Mesendoderm (in vitro differentiated cells): ENCODE data around the gene SULT4A1.
"Not testable (repeated sequence)": the region's sequence is repeated elsewhere in the genome, so short reads cannot be mapped to it uniquely, and the experiment has no call there.

Experiments used
- DNase-seq: peaks from one replicate; pipeline ENCODE4 v3.0.0; 2013
- H2AK5ac ChIP-seq: 2 replicates; pipeline ENCODE4 v1.6.1; 2013; ENCODE audit warnings: low read length, inconsistent platforms
- H2BK120ac ChIP-seq: 2 replicates; pipeline ENCODE4 v1.6.1; 2013; ENCODE audit warnings: low read depth, mild to moderate bottlenecking, low read length, moderate library complexity, mixed read lengths
- H2BK15ac ChIP-seq: replicated peaks from 2 replicates; pipeline ENCODE4 v1.6.1; 2013; ENCODE audit warnings: low read depth, mild to moderate bottlenecking, moderate library complexity
- H2BK5ac ChIP-seq: 2 replicates; pipeline ENCODE4 v1.6.1; 2013; ENCODE audit warnings: low read length, inconsistent platforms
- H3K18ac ChIP-seq: 2 replicates; pipeline ENCODE4 v1.6.1; 2013; ENCODE audit warnings: mild to moderate bottlenecking, low read length, mixed read lengths
- H3K23ac ChIP-seq: one replicate; pipeline ENCODE4 v1.6.1; 2013; ENCODE audit warnings: low read length
- H3K27ac ChIP-seq: 2 replicates; pipeline ENCODE4 v1.5.1; 2013; ENCODE audit warnings: low read depth, mild to moderate bottlenecking, inconsistent platforms, low read length, moderate library complexity
- H3K27me3 ChIP-seq: 2 replicates; pipeline ENCODE4 v1.6.1; 2013; ENCODE audit warnings: low read length, control low read depth, mild to moderate bottlenecking, inconsistent platforms; ENCODE audit not compliant: insufficient read depth, poor library complexity
- H3K36me3 ChIP-seq: 2 replicates; pipeline ENCODE4 v1.6.1; 2013; ENCODE audit warnings: low read length, inconsistent platforms; ENCODE audit not compliant: control insufficient read depth, insufficient read depth
- H3K4ac ChIP-seq: one replicate; pipeline ENCODE4 v1.6.1; 2013; ENCODE audit warnings: low read depth, mild to moderate bottlenecking, low read length, moderate library complexity
- H3K4me1 ChIP-seq: 2 replicates; pipeline ENCODE4 v1.6.1; 2013; ENCODE audit warnings: low read depth, low read length, inconsistent platforms; ENCODE audit not compliant: control insufficient read depth
- H3K4me2 ChIP-seq: 2 replicates; pipeline ENCODE4 v1.6.1; 2013; ENCODE audit warnings: low read length
- H3K4me3 ChIP-seq: 2 replicates; pipeline ENCODE4 v1.5.1; 2013; ENCODE audit warnings: mild to moderate bottlenecking, low read length
- H3K56ac ChIP-seq: one replicate; pipeline ENCODE4 v1.6.1; 2013; ENCODE audit warnings: low read length
- H3K79me1 ChIP-seq: 2 replicates; pipeline ENCODE4 v1.6.1; 2013; ENCODE audit warnings: low read length, inconsistent platforms
- H3K79me2 ChIP-seq: 2 replicates; pipeline ENCODE4 v1.6.1; 2013; ENCODE audit warnings: mild to moderate bottlenecking, low read length; ENCODE audit not compliant: control insufficient read depth, insufficient read depth
- H3K9ac ChIP-seq: 2 replicates; pipeline ENCODE4 v1.6.1; 2013; ENCODE audit warnings: low read length, inconsistent platforms
- H4K5ac ChIP-seq: one replicate; pipeline ENCODE4 v1.6.1; 2013; ENCODE audit warnings: low read length
- H4K8ac ChIP-seq: one replicate; pipeline ENCODE4 v1.6.1; 2013; ENCODE audit warnings: low read depth, mild to moderate bottlenecking, control low read depth, low read length, moderate library complexity
- WGBS: extraction: QIAGEN DNeasy Blood & Tissue Kit; methylation state at CpG from one replicate; pipeline ENCODE4 v1.1.7; 2013; ENCODE audit warnings: low lambda C conversion rate, missing lambda C conversion rate; ENCODE audit not compliant: insufficient coverage; ENCODE audit errors: extremely low coverage; 5-methylcytosine and 5-hydroxymethylcytosine counted together

The SULT4A1 gene

DNA sequence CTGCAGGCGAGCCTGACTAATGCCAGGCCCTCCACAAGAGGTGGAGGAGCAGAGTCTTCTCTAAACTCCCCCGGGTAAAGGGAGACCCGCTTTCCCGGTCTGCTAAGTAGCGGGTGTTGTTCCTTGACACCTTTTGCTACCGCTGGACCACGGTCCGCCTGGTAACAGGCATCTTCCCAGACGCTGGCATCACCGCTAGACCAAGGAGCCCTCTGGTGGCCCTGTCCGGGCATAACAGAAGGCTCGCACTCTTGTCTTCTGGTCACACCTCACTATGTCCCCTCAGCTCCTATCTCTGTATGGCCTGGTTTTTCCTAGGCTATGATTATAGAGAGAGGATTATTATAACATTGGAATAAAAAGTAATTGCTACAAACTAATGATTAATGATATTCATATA, 42.1 kb upstream of the SULT4A1 start:
- H3K18ac ChIP-seq, H4K8ac ChIP-seq, H2BK5ac ChIP-seq, H3K23ac ChIP-seq, H2AK5ac ChIP-seq, H2BK120ac ChIP-seq, H3K79me1 ChIP-seq, H3K56ac ChIP-seq, DNase-seq, H3K36me3 ChIP-seq, H3K9ac ChIP-seq, H3K4me1 ChIP-seq, H3K27ac ChIP-seq, H3K79me2 ChIP-seq, H2BK15ac ChIP-seq, H3K4ac ChIP-seq, H3K4me2 ChIP-seq, H4K5ac ChIP-seq, H3K4me3 ChIP-seq, H3K27me3 ChIP-seq: not testable (repeated sequence)
- WGBS = no CpG with 5 or more reads among the region's 12 CpGs

DNA sequence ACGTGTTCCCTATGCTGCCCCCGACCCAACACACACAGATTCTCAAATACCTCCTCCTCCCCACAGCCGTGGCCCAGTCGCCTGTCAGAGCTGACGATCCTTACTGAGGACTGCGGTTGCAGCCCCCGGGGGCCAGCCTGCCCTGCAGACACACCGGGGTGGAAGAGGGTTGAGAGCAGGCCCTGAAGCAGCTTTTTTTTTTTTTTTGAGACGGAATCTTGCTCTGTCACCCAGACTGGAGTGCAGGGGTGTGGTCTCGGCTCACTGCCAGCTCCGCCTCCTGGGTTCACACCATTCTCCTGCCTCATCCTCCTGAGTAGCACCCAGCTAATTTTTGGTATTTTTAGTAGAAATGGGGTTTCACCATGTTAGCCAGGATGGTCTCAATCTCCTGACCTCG, 40.7 kb upstream of the SULT4A1 start:
- not testable (repeated sequence) for H3K4me1 ChIP-seq, H3K18ac ChIP-seq, H3K27ac ChIP-seq, DNase-seq, H3K9ac ChIP-seq, H2BK120ac ChIP-seq, H3K4ac ChIP-seq, H3K79me1 ChIP-seq, H2AK5ac ChIP-seq, H4K5ac ChIP-seq, H3K23ac ChIP-seq, H3K4me2 ChIP-seq, H3K56ac ChIP-seq, H4K8ac ChIP-seq, H3K4me3 ChIP-seq, H3K36me3 ChIP-seq, H3K27me3 ChIP-seq, H2BK5ac ChIP-seq, H3K79me2 ChIP-seq, H2BK15ac ChIP-seq
- WGBS = no CpG with 5 or more reads among the region's 12 CpGs

DNA sequence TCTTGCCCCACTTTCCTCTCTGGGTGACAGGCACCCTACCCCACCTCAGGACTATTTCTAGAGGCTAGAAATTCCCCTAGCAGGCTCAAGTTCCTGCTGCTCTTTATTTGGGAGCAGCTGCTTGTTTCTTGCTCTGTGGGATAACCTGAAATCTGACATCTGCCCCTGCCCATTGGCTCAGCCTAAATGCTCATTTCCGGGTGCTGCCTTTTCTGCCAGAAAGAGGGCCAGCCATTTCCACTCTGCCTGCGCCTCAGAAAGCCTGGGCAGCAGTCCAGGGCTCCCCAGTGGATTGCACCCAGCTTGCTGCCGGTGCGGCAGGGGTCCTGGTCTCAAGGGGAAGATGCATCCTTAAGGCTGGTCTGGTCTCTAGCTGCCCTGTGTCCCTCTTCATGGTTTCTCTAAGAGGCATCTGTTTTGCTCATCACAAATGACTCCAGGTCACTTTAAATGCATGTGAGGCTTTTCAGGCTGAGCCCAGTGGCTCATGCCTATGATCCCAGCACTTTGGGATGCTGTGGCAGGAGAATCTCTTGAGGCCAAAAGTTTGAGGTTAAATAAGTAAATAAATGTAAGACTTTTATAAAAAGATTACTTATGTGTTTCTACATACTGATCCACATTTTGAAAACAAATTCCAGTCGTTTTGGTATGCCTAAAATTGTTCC, 39.8 kb upstream of the SULT4A1 start:
- H2AK5ac ChIP-seq = no peak overlapping the region
- no peaks in the 10 kb centered on the region for H3K79me1 ChIP-seq
- no CpG with 5 or more reads among the region's 5 CpGs for WGBS
- no peak overlapping the region for H3K4me2 ChIP-seq
- H3K36me3 ChIP-seq = no peaks in the 10 kb centered on the region
- H3K4ac ChIP-seq = no peak overlapping the region
- DNase-seq = peak; percentile 62
- no peaks in the 10 kb centered on the region for H3K27me3 ChIP-seq
- H2BK5ac ChIP-seq = no peak overlapping the region
- H3K4me1 ChIP-seq = no peaks in the 10 kb centered on the region
- H4K5ac ChIP-seq = no peak overlapping the region
- H2BK15ac ChIP-seq = no peak overlapping the region
- H3K56ac ChIP-seq = no peak overlapping the region
- no peak overlapping the region for H3K23ac ChIP-seq
- no peak overlapping the region for H3K18ac ChIP-seq
- no peak overlapping the region for H2BK120ac ChIP-seq
- no peak overlapping the region for H3K4me3 ChIP-seq
- no peak overlapping the region for H4K8ac ChIP-seq
- H3K79me2 ChIP-seq = no peaks in the 10 kb centered on the region
- no peak overlapping the region for H3K9ac ChIP-seq
- no peak overlapping the region for H3K27ac ChIP-seq

DNA sequence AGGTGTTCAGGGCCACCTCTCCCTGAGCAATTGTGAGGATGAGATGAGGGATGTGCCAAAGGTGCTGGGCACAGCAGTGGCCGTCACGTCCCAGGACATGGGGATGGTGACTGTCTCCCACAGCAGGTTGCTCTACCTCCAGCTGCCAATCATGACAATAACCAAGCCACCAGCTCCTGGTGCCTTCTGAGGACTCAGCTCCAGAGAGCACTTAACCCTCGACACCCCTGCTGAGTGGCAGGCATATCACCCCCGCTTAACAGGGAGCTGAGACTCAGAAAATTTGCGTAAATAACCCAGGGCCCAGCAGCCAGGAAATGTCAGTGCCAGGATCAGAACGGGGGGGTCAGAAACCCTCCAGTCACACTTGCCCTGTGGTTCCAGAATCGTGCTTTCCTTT, 37.9 kb upstream of the SULT4A1 start:
- no peak overlapping the region for H2BK15ac ChIP-seq
- H3K4ac ChIP-seq = no peak overlapping the region
- no peaks in the 10 kb centered on the region for H3K36me3 ChIP-seq
- no peak overlapping the region for H2BK5ac ChIP-seq
- no peaks in the 10 kb centered on the region for H3K79me1 ChIP-seq
- no peak overlapping the region for H3K23ac ChIP-seq
- no peak overlapping the region for H3K4me2 ChIP-seq
- H3K56ac ChIP-seq = no peak overlapping the region
- H3K9ac ChIP-seq = no peak overlapping the region
- no peak overlapping the region for H4K8ac ChIP-seq
- no peaks in the 10 kb centered on the region for H3K27me3 ChIP-seq
- DNase-seq = no peak
- no CpG with 5 or more reads among the region's 7 CpGs for WGBS
- H4K5ac ChIP-seq = no peak overlapping the region
- H3K4me3 ChIP-seq = no peak overlapping the region
- no peak overlapping the region for H2BK120ac ChIP-seq
- H2AK5ac ChIP-seq = no peak overlapping the region
- H3K79me2 ChIP-seq = no peaks in the 10 kb centered on the region
- no peak overlapping the region for H3K18ac ChIP-seq
- no peaks in the 10 kb centered on the region for H3K4me1 ChIP-seq
- H3K27ac ChIP-seq = no peak overlapping the region

DNA sequence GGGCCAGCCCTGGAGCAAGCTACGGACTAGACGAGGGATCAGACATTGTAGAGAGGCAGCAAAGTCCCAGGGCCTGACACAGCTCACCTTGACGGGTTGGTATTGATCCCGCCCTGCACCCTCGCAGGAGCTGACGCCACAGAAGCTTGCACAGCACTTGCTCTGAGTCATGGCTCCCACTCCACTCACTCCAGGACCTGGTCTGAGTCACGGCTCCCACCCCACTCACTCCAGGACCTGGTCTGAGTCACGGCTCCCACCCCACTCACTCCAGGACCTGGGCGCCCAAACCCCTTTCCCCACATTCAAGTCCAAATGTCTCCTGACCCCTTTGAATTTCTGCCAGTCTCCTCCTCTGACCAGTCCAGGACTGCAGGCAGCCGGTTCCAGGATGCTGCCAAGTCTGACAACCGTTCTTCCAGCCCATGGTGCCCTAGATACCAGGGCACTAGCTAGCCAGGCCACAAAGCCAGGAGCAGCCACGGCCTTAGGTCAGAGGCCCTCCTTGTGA, 35.5 kb upstream of the SULT4A1 start:
- Histone ChIP-seq H2BK15ac (no peak overlapping the region), H3K23ac (no peak overlapping the region), H3K79me1 (no peaks in the 10 kb centered on the region), H3K4me1 (no peaks in the 10 kb centered on the region), H3K4me2 (no peak overlapping the region), H3K27ac (no peak overlapping the region), H2AK5ac (no peak overlapping the region), H4K5ac (no peak overlapping the region), H3K4ac (no peak overlapping the region), H3K9ac (no peak overlapping the region), H3K27me3 (no peaks in the 10 kb centered on the region), H3K79me2 (no peaks in the 10 kb centered on the region), H2BK5ac (no peak overlapping the region), H3K56ac (no peak overlapping the region), H4K8ac (no peak overlapping the region), H3K18ac (no peak overlapping the region), H3K36me3 (no peaks in the 10 kb centered on the region), H3K4me3 (no peak overlapping the region), H2BK120ac (no peak overlapping the region)
- WGBS = no CpG with 5 or more reads among the region's 12 CpGs
- DNase-seq = no peak
